Fibroblast of lung (primary cell): ENCODE measurements around the gene CHCHD10. TPM values are rescaled to one million over a fixed set of nuclear protein-coding genes. Genes with fewer than 3 reads are reported as not detected.

Source experiments
- DNase-seq, 2 donors: peaks; one replicate each; pipeline versions ENCODE4 v3.0.0 to v3.0.0-alpha.2; 2010; ENCODE audit warnings: low read depth in 2 of 2
- H2AFZ ChIP-seq: 2 replicates; pipeline ENCODE4 v1.5.1; 2012; ENCODE audit warnings: low read length, control low read depth, inconsistent platforms
- H3K27ac ChIP-seq: 2 replicates; pipeline ENCODE4 v1.5.1; 2011; ENCODE audit warnings: low read length, control low read depth; ENCODE audit not compliant: insufficient read depth
- H3K27me3 ChIP-seq: 2 replicates; pipeline ENCODE4 v1.5.1; 2011; ENCODE audit warnings: mild to moderate bottlenecking, low read length; ENCODE audit not compliant: control insufficient read depth, insufficient read depth
- H3K36me3 ChIP-seq: 2 replicates; pipeline ENCODE4 v1.5.1; 2011; ENCODE audit warnings: low read length; ENCODE audit not compliant: control insufficient read depth, insufficient read depth
- H3K4me1 ChIP-seq: 2 replicates; pipeline ENCODE4 v1.5.1; 2011; ENCODE audit warnings: low read length; ENCODE audit not compliant: control insufficient read depth, insufficient read depth; ENCODE audit errors: extremely low read depth
- H3K4me2 ChIP-seq: 2 replicates; pipeline ENCODE4 v1.5.1; 2011; ENCODE audit warnings: low read length, control low read depth; ENCODE audit not compliant: insufficient read depth; ENCODE audit errors: extremely low read depth
- H3K4me3 ChIP-seq, 4 experiments: fragments of 200-600 bp in 1 of 4; sonication (generic) in 1 of 4; replicated peaks in 1 of 4; 2 replicates each; pipeline ENCODE4 v1.5.1; 2011 to 2016; ENCODE audit warnings: low read length in 4 of 4, low read depth in 3 of 4, mild to moderate bottlenecking in 3 of 4, control low read depth in 2 of 4, inconsistent platforms in 1 of 4, mixed read lengths in 1 of 4; ENCODE audit not compliant: insufficient read depth in 1 of 4; ENCODE audit errors: control extremely low read depth in 1 of 4
- H3K79me2 ChIP-seq: 2 replicates; pipeline ENCODE4 v1.5.1; 2012; ENCODE audit warnings: mild to moderate bottlenecking, low read length, inconsistent platforms; ENCODE audit not compliant: control insufficient read depth, insufficient read depth
- H3K9ac ChIP-seq: 2 replicates; pipeline ENCODE4 v1.5.1; 2011; ENCODE audit warnings: mild to moderate bottlenecking, low read length, control low read depth; ENCODE audit not compliant: insufficient read depth
- H3K9me3 ChIP-seq: 2 replicates; pipeline ENCODE4 v1.5.1; 2012; ENCODE audit warnings: low read depth, low read length; ENCODE audit not compliant: control insufficient read depth, insufficient read depth
- H4K20me1 ChIP-seq: 2 replicates; pipeline ENCODE4 v1.5.1; 2011; ENCODE audit warnings: low read length; ENCODE audit not compliant: control insufficient read depth, insufficient read depth; ENCODE audit errors: extremely low read depth
- CTCF ChIP-seq, 2 donors: IDR thresholded peaks in 1 of 2; conservative IDR thresholded peaks in 1 of 2; 1 replicate in 1 of 2; 2 replicates in 1 of 2; pipeline ENCODE4 v1.5.1; 2011 to 2012; ENCODE audit warnings: low read length in 2 of 2, control low read depth in 1 of 2, inconsistent platforms in 1 of 2, low read depth in 1 of 2, mild to moderate bottlenecking in 1 of 2
- EZH2 ChIP-seq: IDR thresholded peaks from 2 replicates; pipeline ENCODE4 v1.5.1; 2012; ENCODE audit warnings: low read length, control low read depth, mild to moderate bottlenecking; ENCODE audit errors: missing control alignments
- polyA plus RNA-seq, 2 donors: library from polyadenylated mRNA; depleted of rRNA in 1 of 2; stranded (reverse) in 1 of 2; unstranded in 1 of 2; fragments of >200 nt; gene quantifications; 2 replicates each; pipeline ENCODE4 v1.2.1, GENCODE V29; 2011 to 2012; ENCODE audit warnings: missing spikeins in 1 of 2
- total RNA-seq: library from RNA; depleted of rRNA; stranded (reverse); fragments of >200 nt; gene quantifications from 2 replicates; pipeline ENCODE4 v1.2.1, GENCODE V29; 2014

The CHCHD10 gene
- total and polyA plus RNA-seq, 2 donors (not counting 1 experiment from before 2014, with no cell fraction given) = 5.4 to 11.4 TPM

- Histone ChIP-seq H3K27me3 (no peaks in the 10 kb centered on the region), H3K4me2 (no peak overlapping the region), H3K9me3 (no peaks in the 10 kb centered on the region), H3K27ac (no peak overlapping the region), H3K4me3 (no peak overlapping the region), H4K20me1 (no peaks in the 10 kb centered on the region), H3K9ac (no peak overlapping the region), H3K79me2 (no peaks in the 10 kb centered on the region), H3K36me3 (no peaks in the 10 kb centered on the region), H2AFZ (no peak overlapping the region), H3K4me1 (no peaks in the 10 kb centered on the region)
- DNase-seq = no peak
- TF ChIP-seq CTCF (conservative IDR thresholded peaks at IDR 0.05 in 1 of 2, IDR thresholded peaks at IDR 0.05 in 1 of 2; ENCODE audit: low read depth in 1 of 2, low read length in 2 of 2) (no peak), EZH2 (no peak)
These were observed 10.9 kb downstream of the CHCHD10 start for GRCh38 chr22:23756891-23757290.

DNA sequence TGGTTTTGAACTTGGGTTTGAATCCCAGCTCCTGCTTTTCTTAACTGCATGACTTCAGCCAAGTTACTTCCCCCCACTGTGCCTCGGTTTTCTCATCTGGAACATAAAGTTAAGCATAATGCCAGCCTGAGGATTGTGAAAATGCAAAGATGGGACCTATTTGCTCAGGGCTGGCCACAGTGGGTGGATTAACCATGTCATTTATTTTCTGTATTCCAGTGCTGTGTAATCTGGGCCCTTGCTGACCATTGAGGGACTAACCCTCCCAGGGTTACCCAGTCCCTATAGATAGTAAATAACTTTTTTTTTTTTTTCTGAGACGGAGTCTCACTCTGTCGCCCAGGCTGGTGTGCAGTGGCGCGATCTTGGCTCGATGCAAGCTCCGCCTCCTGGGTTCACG is 12.1 kb downstream of the CHCHD10 start:
- no peaks in the 10 kb centered on the region for H3K9me3 ChIP-seq
- no peak overlapping the region for H2AFZ ChIP-seq
- no peak overlapping the region for H3K9ac ChIP-seq
- H3K36me3 ChIP-seq = no peaks in the 10 kb centered on the region
- no peaks in the 10 kb centered on the region for H4K20me1 ChIP-seq
- H3K4me1 ChIP-seq = no peaks in the 10 kb centered on the region
- no peaks in the 10 kb centered on the region for H3K79me2 ChIP-seq
- H3K4me2 ChIP-seq = no peak overlapping the region
- H3K4me3 ChIP-seq = no peak overlapping the region
- H3K27me3 ChIP-seq = no peaks in the 10 kb centered on the region
- TF ChIP-seq EZH2 (no peak), CTCF (conservative IDR thresholded peaks at IDR 0.05 in 1 of 2, IDR thresholded peaks at IDR 0.05 in 1 of 2; ENCODE audit: low read depth in 1 of 2, low read length in 2 of 2) (no peak)
- DNase-seq = no peak
- no peak overlapping the region for H3K27ac ChIP-seq

- Histone ChIP-seq H3K4me1 (no peaks in the 10 kb centered on the region), H4K20me1 (no peaks in the 10 kb centered on the region), H3K36me3 (no peaks in the 10 kb centered on the region), H3K27me3 (no peaks in the 10 kb centered on the region), H2AFZ (no peak overlapping the region), H3K9ac (no peak overlapping the region), H3K79me2 (no peaks in the 10 kb centered on the region), H3K4me3 (no peak overlapping the region), H3K27ac (no peak overlapping the region), H3K4me2 (no peak overlapping the region), H3K9me3 (no peaks in the 10 kb centered on the region)
- no peak for DNase-seq
- TF ChIP-seq EZH2 (no peak), CTCF (conservative IDR thresholded peaks at IDR 0.05 in 1 of 2, IDR thresholded peaks at IDR 0.05 in 1 of 2; ENCODE audit: low read depth in 1 of 2, low read length in 2 of 2) (no peak)
These were observed 12.7 kb downstream of the CHCHD10 start for GRCh38 chr22:23754980-23755636.
